ENCODE results near the gene RAPGEF5.
"Not testable (repeated sequence)": the region's sequence is repeated elsewhere in the genome, so short reads cannot be mapped to it uniquely, and the experiment has no call there.

Gene RAPGEF5

DNA sequence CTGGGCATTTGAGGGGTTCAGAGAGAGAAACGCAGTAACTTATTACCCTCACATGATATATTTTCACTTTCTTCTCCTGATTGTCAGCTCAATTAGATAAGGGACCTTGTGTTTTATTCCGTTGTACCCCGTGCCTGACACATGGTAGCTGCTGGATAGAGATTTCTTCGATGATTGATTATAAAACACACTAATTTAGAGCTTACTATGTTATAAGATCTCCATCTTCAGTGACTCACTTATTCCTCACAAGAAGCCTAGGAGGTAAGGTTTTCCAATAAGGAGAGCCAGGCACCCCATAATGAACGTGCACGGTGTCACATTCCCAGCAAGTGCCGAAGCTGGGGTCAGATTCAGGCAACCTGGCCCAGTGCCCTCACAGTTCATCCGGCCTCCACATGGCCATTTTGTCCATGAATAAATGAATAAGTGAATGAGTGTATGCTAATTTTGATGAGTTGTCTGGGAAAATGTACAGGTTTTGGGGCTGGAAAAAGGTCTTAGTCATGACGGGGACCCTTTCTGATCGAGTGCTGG is 273.2 kb downstream of the RAPGEF5 start:
- peak overlapping the region; percentile 78 for H3K4me3 ChIP-seq (ENCODE audit: low read depth, low read length)
- DNase-seq, result no peak
- H3K9me3 ChIP-seq, result no peaks in the 10 kb centered on the region; the same call in 1 of the 2 replicates

DNA sequence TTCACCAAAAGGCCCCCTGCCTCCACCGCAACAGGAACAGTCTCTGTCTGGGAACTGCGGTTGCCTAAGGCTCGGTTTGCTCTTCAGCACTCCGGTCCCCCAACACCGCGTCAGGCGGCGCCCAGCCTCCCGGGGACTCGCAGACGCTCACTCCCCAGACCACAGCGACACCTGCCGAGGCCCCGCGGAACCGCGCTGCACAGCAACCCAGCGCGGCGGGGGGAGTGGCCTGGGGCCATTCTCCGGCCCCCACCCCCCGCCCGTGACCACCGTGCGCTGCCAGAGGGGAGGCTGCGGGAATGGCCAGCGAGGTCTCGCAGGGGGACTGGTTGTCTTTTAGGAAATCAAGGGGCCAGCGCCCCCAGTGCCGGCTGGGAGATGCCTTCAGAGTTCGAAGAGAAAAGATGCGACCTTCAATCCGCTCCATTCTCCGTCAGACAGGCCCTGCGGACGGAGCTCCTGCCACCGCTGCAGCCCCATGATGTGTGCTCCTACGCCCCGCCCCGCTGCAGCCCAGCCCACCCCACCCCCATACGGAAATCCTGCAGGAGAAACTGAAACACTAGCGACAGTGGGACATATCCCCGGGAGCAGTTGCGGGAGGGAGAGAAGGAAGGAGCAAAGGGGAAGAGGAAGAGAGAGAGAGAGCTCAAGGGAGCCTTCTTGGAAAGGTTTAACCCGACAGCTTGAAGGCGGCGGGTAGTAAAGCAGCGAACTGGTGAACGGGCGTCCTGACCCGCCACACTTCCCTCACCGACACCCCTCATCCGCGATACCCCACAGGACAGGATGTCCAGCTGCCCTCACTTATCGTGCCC is 273.9 kb downstream of the RAPGEF5 start:
- Histone ChIP-seq H3K9me3 (no peaks in the 10 kb centered on the region; the same call in 1 of the 2 replicates), H3K4me1 (no peaks in the 10 kb centered on the region; the same call in 1 of the 2 replicates), H3K27me3 (peaks cover 26% of the 10 kb centered on the region), H3K36me3 (no peaks in the 10 kb centered on the region), H3K4me3 (ENCODE audit: low read depth, low read length) (peak overlapping the region; percentile 78)
- TF ChIP-seq, protein P1, sequence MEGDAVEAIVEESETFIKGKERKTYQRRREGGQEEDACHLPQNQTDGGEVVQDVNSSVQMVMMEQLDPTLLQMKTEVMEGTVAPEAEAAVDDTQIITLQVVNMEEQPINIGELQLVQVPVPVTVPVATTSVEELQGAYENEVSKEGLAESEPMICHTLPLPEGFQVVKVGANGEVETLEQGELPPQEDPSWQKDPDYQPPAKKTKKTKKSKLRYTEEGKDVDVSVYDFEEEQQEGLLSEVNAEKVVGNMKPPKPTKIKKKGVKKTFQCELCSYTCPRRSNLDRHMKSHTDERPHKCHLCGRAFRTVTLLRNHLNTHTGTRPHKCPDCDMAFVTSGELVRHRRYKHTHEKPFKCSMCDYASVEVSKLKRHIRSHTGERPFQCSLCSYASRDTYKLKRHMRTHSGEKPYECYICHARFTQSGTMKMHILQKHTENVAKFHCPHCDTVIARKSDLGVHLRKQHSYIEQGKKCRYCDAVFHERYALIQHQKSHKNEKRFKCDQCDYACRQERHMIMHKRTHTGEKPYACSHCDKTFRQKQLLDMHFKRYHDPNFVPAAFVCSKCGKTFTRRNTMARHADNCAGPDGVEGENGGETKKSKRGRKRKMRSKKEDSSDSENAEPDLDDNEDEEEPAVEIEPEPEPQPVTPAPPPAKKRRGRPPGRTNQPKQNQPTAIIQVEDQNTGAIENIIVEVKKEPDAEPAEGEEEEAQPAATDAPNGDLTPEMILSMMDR (IDR thresholded peaks at IDR 0.05; ENCODE audit: low read depth, low read length), result peak; percentile 97
- peak; percentile 96 for DNase-seq

More for the DNA sequence above, 273.2 kb downstream of the RAPGEF5 start:
- Histone ChIP-seq H3K36me3 (no peaks in the 10 kb centered on the region), H3K27me3 (peaks cover 24% of the 10 kb centered on the region), H3K4me1 (no peaks in the 10 kb centered on the region; the same call in 1 of the 2 replicates)
- TF ChIP-seq, protein P1 (IDR thresholded peaks at IDR 0.05; ENCODE audit: low read depth, low read length), result no peak

DNA sequence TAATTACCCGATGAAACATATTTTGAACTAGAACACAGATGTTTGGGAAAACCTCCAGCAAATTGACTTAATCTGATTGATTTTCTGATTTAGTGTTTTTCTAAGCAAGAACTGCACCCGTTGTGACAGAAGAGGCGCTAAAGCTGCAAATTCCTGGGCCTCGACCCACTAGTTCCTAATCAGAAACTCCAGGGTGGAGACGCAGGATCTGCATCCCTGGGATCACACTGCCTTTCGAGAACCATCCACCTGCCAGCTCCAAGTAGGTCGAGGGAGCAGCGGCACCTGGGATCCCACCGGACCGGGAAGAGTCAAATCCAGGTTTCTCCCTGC is 274.4 kb downstream of the RAPGEF5 start:
- no peak for DNase-seq
- Histone ChIP-seq H3K4me1 (no peaks in the 10 kb centered on the region; the same call in 1 of the 2 replicates), H3K36me3 (no peaks in the 10 kb centered on the region), H3K4me3 (ENCODE audit: low read depth, low read length) (peak overlapping the region; percentile 78), H3K9me3 (no peaks in the 10 kb centered on the region; the same call in 1 of the 2 replicates), H3K27me3 (peaks cover 31% of the 10 kb centered on the region)
- TF ChIP-seq, protein P1 (IDR thresholded peaks at IDR 0.05; ENCODE audit: low read depth, low read length), result no peak

DNA sequence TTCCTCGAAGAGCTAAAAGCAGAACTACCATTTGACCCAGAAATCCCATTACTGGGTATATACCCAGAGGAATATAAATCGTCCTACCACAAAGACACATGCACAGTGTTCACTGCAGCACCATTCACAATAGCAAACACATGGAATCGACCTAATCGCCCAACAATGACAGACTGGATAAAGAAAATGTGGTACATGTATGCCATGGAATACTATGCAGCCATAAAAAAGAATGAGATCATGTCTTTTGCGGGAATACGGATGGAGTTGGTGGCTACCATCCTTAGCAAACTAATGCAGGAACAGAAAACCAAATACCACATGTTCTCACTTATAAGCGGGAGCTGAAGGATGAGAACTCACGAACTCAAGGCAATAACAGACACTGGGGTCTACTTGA is 276.7 kb downstream of the RAPGEF5 start:
- not testable (repeated sequence) for H3K4me1 ChIP-seq, DNase-seq
- peaks cover 47% of the 10 kb centered on the region for H3K27me3 ChIP-seq

DNA sequence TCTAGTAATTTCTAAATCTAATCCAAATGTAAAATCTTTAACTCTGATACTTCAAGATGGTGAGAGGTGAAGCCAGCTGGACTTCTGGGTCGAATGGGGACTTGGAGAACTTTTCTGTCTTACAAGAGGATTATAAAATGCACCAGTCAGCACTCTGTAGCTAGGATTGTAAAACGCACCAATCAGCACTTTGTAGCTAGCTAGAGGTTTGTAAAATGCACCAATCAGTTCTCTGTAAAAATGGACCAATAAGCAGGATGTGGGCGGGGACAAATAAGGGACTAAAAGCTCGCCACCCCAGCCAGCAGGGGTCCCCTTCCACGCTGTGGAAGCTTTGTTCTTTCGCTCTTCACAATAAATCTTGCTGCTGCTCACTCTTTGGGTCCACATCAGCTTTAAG is 278.1 kb downstream of the RAPGEF5 start:
- not testable (repeated sequence) for H3K4me3 ChIP-seq (ENCODE audit: low read depth, low read length); H3K9me3 ChIP-seq; H3K36me3 ChIP-seq; H3K4me1 ChIP-seq; DNase-seq
- peaks cover 54% of the 10 kb centered on the region for H3K27me3 ChIP-seq

More for the DNA sequence above, 276.7 kb downstream of the RAPGEF5 start:
- H3K4me3 ChIP-seq (ENCODE audit: low read depth, low read length); H3K36me3 ChIP-seq; H3K9me3 ChIP-seq: not testable (repeated sequence)

DNA sequence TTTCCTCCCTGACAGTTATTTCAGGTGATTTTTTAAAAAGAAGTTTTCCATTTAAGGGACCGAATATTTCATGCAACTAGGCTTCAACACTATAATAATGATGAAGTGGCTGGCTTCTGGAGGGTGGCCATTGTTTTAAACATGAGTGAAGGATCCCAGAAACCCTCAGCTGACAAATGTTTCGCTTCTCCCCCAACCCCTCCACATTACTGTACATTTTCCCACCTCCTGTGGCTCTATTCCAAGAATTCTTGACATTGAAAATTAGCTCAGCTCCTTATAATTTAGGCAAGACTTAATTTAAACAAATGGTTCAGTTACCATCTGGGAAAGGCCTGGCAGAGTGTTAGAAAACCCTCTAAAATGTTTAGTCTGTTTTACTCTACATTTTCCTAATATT is 281.4 kb downstream of the RAPGEF5 start:
- Histone ChIP-seq H3K4me1 (no peaks in the 10 kb centered on the region), H3K9me3 (no peaks in the 10 kb centered on the region; the same call in 1 of the 2 replicates), H3K4me3 (ENCODE audit: low read depth, low read length) (no peak overlapping the region), H3K36me3 (no peaks in the 10 kb centered on the region), H3K27me3 (peaks cover 43% of the 10 kb centered on the region)
- TF ChIP-seq, protein P1 (IDR thresholded peaks at IDR 0.05; ENCODE audit: low read depth, low read length), result no peak
- no peak for DNase-seq

DNA sequence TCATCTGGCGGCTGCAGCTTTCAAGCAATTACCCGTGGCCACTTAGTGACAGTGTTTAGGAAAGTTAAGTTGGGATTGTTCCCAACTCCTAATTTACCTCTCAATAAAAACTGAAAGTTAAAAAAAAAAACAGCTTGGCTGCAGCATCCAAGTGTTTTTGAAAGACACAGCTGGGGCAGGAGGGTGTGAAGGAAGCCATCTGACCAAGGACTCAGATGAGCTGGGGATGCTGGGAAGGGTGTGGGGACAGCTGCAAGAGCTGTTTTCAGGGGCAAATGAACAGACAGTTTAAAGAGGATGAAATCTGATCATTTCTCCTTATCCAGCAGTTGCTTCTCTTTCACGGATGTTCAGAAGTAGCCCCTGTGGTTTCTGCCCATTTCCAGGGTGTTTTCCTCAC is 282.1 kb downstream of the RAPGEF5 start:
- Histone ChIP-seq H3K36me3 (no peaks in the 10 kb centered on the region), H3K9me3 (no peaks in the 10 kb centered on the region), H3K27me3 (peaks cover 43% of the 10 kb centered on the region), H3K4me1 (no peaks in the 10 kb centered on the region), H3K4me3 (ENCODE audit: low read depth, low read length) (no peak overlapping the region)
- no peak for DNase-seq
- TF ChIP-seq, protein P1 (IDR thresholded peaks at IDR 0.05; ENCODE audit: low read depth, low read length), result no peak
